ENCODE measurements around the gene RBM43. TPM values are rescaled to one million over a fixed set of nuclear protein-coding genes. Genes with fewer than 3 reads are reported as not detected.

Gene RBM43
- total RNA-seq, 4 donors from 2014 or later = 2.5 to 4.9 (median 3.9) TPM

DNA sequence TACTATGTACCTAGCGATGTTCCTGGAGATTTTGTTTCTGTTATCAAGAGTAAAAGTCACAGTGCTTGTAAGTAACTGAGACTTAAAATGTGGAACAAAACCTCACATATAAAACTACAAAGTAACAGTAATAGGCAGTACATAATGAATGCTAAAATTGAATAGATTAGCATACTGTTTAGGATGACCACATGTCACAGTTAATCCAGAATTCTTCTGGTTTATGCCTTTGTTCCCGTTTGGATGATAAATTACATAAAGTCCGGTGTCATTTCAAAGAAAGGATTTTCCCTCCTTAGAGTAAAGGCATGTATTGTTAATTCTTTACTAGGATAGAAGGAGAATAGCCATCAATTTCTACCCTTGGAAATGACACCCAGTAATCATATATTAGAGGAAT, 56.1 kb downstream of the RBM43 start:
- TF ChIP-seq, protein P1, sequence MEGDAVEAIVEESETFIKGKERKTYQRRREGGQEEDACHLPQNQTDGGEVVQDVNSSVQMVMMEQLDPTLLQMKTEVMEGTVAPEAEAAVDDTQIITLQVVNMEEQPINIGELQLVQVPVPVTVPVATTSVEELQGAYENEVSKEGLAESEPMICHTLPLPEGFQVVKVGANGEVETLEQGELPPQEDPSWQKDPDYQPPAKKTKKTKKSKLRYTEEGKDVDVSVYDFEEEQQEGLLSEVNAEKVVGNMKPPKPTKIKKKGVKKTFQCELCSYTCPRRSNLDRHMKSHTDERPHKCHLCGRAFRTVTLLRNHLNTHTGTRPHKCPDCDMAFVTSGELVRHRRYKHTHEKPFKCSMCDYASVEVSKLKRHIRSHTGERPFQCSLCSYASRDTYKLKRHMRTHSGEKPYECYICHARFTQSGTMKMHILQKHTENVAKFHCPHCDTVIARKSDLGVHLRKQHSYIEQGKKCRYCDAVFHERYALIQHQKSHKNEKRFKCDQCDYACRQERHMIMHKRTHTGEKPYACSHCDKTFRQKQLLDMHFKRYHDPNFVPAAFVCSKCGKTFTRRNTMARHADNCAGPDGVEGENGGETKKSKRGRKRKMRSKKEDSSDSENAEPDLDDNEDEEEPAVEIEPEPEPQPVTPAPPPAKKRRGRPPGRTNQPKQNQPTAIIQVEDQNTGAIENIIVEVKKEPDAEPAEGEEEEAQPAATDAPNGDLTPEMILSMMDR (IDR thresholded peaks at IDR 0.05) = no peak
- TF ChIP-seq POLR2A (IDR thresholded peaks at IDR 0.05) = no peak
- WGBS, 2 donors = 88 to 89% methylated on average over 3 of the region's 3 CpGs

DNA sequence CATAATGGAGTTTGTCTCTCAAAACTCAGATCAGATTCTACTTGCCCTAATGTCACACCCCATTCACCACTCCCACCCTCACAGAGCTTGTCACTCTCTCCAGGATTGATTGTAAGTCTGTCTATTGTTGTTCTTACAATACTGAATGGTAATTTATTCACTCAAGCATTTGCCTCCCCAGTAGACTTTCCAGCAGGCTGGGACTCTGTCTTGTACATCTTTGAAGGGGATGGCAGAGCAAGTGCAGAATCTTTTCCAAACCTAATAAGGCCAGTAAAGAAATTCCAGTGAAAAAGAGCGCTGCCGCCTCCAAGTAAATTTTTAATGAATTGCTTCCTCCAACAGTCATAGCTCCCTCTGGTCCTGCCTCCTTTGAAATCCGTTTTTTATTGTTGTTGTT, 56.9 kb downstream of the RBM43 start:
- no peak overlapping the region for H3K4me3 ChIP-seq (ENCODE audit: low read depth, poor library complexity, severe bottlenecking)
- TF ChIP-seq, protein P1 (IDR thresholded peaks at IDR 0.05) = no peak
- no peak for TF ChIP-seq POLR2A (IDR thresholded peaks at IDR 0.05)
- 80 to 86% methylated on average over 3 of the region's 3 CpGs for WGBS, 2 donors
- intact Hi-C loops (cut with DNase I; ENCODE audit: low total_unique reads) = no loop called here
- DNase-seq (ENCODE audit: low spot score in 2 of 2) = no peak

More for the DNA sequence above, 56.1 kb downstream of the RBM43 start:
- no peak for DNase-seq (ENCODE audit: low spot score in 2 of 2)
- H3K4me3 ChIP-seq (ENCODE audit: low read depth, poor library complexity, severe bottlenecking) = no peak overlapping the region
- intact Hi-C loops (cut with DNase I; ENCODE audit: low total_unique reads) = no loop called here

DNA sequence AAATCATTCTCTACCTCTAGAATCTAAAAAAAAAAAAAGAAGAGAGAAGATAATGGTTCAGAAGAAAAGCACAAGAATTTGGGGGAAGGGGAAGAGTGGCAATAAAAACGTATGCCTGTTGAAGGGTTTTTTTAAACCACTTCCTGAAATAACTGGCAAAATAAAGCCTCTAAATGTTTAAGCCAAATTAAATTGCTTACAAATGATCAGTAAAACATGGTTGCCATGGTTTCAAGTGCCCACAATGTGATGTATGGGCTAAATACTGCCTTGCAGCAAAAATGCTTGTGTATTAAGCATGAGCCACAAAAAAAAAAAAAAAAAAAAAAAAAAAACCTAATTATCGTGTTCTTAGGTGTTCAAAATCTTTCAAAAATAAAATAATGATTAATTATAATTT, 60.8 kb downstream of the RBM43 start:
- WGBS, 2 donors = 33 to 34% methylated on average over 2 of the region's 2 CpGs
- H3K4me3 ChIP-seq (ENCODE audit: low read depth, poor library complexity, severe bottlenecking) = no peak overlapping the region
- TF ChIP-seq, protein P1 (IDR thresholded peaks at IDR 0.05) = no peak
- no peak for TF ChIP-seq POLR2A (IDR thresholded peaks at IDR 0.05)
- intact Hi-C loops (cut with DNase I; ENCODE audit: low total_unique reads) = no loop called here
- no peak for DNase-seq (ENCODE audit: low spot score in 2 of 2)

DNA sequence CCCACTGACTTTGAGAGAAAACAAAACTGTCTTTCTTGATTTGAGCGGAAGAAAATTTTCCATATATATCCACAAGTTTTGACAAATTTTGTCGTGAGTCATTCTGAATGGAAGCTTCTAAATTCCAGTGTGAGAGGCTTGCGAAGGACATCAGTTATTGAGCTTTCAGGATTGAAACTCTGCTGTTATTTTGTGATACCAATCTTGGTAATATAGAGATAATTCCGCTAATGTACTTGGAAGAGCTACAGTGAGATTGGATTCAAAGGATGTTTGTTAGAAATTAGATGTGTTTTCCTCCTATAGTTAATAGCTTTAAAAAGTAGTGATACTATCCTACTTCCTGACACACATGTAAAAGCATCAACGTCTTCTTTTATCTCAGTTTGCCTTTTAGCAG, 61.4 kb downstream of the RBM43 start:
- no peak overlapping the region for H3K4me3 ChIP-seq (ENCODE audit: low read depth, poor library complexity, severe bottlenecking)
- 72 to 75% methylated on average over 5 of the region's 5 CpGs for WGBS, 2 donors
- DNase-seq (ENCODE audit: low spot score in 2 of 2) = no peak
- intact Hi-C loops (cut with DNase I; ENCODE audit: low total_unique reads) = no loop called here
- TF ChIP-seq POLR2A (IDR thresholded peaks at IDR 0.05) = no peak

DNA sequence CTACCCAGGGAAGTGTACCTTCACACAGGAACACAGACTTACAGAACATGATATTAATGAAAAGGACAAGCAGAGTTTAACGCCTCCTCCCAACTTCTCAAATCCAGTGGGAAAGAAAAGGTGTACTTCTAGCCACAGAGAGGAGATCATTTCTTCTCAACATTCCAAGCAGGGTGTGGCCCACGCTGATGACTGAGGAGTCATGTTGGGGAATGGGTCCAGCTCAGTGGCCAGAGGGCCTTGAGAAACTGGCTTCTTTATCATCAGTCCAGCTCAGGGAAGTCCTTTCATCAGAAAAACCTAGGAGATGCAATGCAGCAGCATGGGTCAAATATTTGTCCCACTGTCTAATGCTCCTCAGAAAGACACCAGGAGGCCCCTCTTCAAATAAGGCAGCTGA, 63.0 kb downstream of the RBM43 start:
- intact Hi-C loops (cut with DNase I; ENCODE audit: low total_unique reads) = no loop called here
- H3K4me3 ChIP-seq (ENCODE audit: low read depth, poor library complexity, severe bottlenecking) = no peak overlapping the region
- TF ChIP-seq, protein P1 (IDR thresholded peaks at IDR 0.05) = no peak
- no peak for TF ChIP-seq POLR2A (IDR thresholded peaks at IDR 0.05)
- DNase-seq (ENCODE audit: low spot score in 2 of 2) = no peak
- WGBS, 2 donors = 67 to 83% methylated on average over 2 of the region's 2 CpGs

Other genes with a start within 250 kb of the RBM43 start
- 10 to 100 TPM in 1 of 4 donors, 1 to 10 TPM in 3; 4.8 to 12.2 (median 5.4) TPM for gene NMI, start 27.8 kb upstream of the RBM43 start, total RNA-seq
- gene TNFAIP6, start 95.7 kb upstream of the RBM43 start, total RNA-seq = 1 to 10 TPM in 2 of 4 donors, under 1 TPM in 2; 0.58 to 1.9 (median 1.0) TPM
- gene RIF1, start 148.0 kb upstream of the RBM43 start, total RNA-seq = 10 to 100 TPM; 24.6 to 38.4 (median 31.4) TPM